Measurements from ENCODE around the gene WNT1. TPM values are rescaled to one million over a fixed set of nuclear protein-coding genes. Genes with fewer than 3 reads are reported as not detected.

The WNT1 gene
- total and polyA plus RNA-seq, 2 donors (not counting 3 experiments of a cell fraction or from before 2014, with no cell fraction given) = not detected

DNA sequence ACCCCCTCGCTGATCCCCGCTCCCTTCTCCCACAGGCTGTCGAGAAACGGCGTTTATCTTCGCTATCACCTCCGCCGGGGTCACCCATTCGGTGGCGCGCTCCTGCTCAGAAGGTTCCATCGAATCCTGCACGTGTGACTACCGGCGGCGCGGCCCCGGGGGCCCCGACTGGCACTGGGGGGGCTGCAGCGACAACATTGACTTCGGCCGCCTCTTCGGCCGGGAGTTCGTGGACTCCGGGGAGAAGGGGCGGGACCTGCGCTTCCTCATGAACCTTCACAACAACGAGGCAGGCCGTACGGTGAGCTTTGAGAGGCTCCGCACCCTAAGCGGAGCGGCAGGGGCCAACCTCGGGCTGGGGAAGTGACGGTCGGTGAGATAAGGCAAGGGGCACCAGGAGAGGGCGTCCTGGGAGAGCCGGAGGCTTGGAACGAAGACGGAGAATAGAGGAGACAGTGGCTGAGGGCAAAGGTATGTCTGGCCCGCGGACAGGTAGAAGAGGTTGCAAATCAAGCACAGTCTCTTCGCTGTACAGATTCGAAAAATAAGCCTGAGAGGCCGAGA, 2.3 kb downstream of the WNT1 start:
- POLR2A ChIA-PET = no interaction called here
- dilution Hi-C loops (cut with MboI; ENCODE audit: extremely low pct_ligation_motif_present, low sequenced_read_pairs) (no loop called here), intact Hi-C loops (cut with micrococcal nuclease) (no loop called here)
- CTCF ChIA-PET = interaction anchor here (1.4 to 11.2 kb wide), 6 partner anchors 8 to 128 kb away, joined by 5 to 175 read pairs (median 33); partner anchors contain the start of genes ARF3 and DDN
- no peaks in the 10 kb centered on the region for H3K9me3 ChIP-seq (replicated peaks; ENCODE audit: control insufficient read depth, insufficient read depth, low read length)
- no peak overlapping the region for H3K4me2 ChIP-seq (ENCODE audit: insufficient read depth, low read length)
- H3K79me2 ChIP-seq (ENCODE audit: control insufficient read depth, insufficient read depth, low read length) = no peaks in the 10 kb centered on the region
- FAIRE-seq (no peak), DNase-seq (ENCODE audit: low read depth, low spot score) (no peak)
- peaks cover 74 to 78% of the 10 kb centered on the region in 2 experiments for H3K27me3 ChIP-seq (ENCODE audit: control insufficient read depth in 2 of 2, insufficient read depth in 2 of 2, low read length in 2 of 2)
- H4K20me1 ChIP-seq (replicated peaks; ENCODE audit: control insufficient read depth, extremely low read depth, insufficient read depth, low read length) = no peaks in the 10 kb centered on the region
- H3K36me3 ChIP-seq (ENCODE audit: control insufficient read depth in 2 of 2, extremely low read depth in 1 of 2, insufficient read depth in 2 of 2, low read length in 2 of 2) = no peaks in the 10 kb centered on the region
- no peak overlapping the region for H3K9ac ChIP-seq (replicated peaks; ENCODE audit: extremely low read depth, insufficient read depth, low read length)
- no TSS peak for BruUV-seq (replicated peaks)
- peaks cover 13% of the 10 kb centered on the region for H3K4me1 ChIP-seq (ENCODE audit: control insufficient read depth, extremely low read depth, insufficient read depth, low read length)
- TF ChIP-seq, protein P1, sequence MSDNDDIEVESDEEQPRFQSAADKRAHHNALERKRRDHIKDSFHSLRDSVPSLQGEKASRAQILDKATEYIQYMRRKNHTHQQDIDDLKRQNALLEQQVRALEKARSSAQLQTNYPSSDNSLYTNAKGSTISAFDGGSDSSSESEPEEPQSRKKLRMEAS (IDR thresholded peaks at IDR 0.05; ENCODE audit: insufficient read depth, insufficient read length) = no peak
- TF ChIP-seq FOS (IDR thresholded peaks at IDR 0.05; ENCODE audit: borderline replicate concordance, insufficient read depth, low read length) (no peak), POLR2AphosphoS5 (IDR thresholded peaks at IDR 0.05; ENCODE audit: insufficient read depth, low read depth, low read length) (no peak), EZH2 (IDR thresholded peaks at IDR 0.05; ENCODE audit: borderline replicate concordance, low read depth, low read length, severe bottlenecking) (peak; percentile 78)
- H3K27ac ChIP-seq (ENCODE audit: insufficient read depth, low read depth, low read length) = no peak overlapping the region
- no peaks in the 10 kb centered on the region for H3K9me1 ChIP-seq (replicated peaks; ENCODE audit: control insufficient read depth, extremely low read depth, insufficient read depth, low read length)
- H3K4me3 ChIP-seq (replicated peaks in 1 of 3; ENCODE audit: insufficient read depth in 1 of 3, low read depth in 1 of 3, low read length in 3 of 3) = no peak overlapping the region
- H2AFZ ChIP-seq (ENCODE audit: low read depth, low read length) = no peak overlapping the region

DNA sequence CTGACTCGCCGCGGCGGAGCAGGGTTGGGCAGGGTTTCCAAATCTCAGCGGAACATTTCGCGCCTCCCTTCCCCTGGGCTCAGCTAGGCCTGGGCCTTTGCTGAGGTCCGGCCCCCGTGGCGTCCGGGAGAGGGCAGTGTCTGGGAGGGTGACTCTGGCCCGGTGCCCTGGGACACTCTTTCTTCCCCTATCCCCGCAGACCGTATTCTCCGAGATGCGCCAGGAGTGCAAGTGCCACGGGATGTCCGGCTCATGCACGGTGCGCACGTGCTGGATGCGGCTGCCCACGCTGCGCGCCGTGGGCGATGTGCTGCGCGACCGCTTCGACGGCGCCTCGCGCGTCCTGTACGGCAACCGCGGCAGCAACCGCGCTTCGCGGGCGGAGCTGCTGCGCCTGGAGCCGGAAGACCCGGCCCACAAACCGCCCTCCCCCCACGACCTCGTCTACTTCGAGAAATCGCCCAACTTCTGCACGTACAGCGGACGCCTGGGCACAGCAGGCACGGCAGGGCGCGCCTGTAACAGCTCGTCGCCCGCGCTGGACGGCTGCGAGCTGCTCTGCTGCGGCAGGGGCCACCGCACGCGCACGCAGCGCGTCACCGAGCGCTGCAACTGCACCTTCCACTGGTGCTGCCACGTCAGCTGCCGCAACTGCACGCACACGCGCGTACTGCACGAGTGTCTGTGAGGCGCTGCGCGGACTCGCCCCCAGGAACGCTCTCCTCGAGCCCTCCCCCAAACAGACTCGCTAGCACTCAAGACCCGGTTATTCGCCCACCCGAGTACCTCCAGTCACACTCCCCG, 3.0 kb downstream of the WNT1 start:
- H2AFZ ChIP-seq (ENCODE audit: low read depth, low read length) = peak overlapping the region; percentile 47
- BruUV-seq (replicated peaks) = no TSS peak
- H3K4me2 ChIP-seq (ENCODE audit: insufficient read depth, low read length) = no peak overlapping the region
- POLR2A ChIA-PET = no interaction called here
- intact Hi-C loops (cut with micrococcal nuclease) (no loop called here), dilution Hi-C loops (cut with MboI; ENCODE audit: extremely low pct_ligation_motif_present, low sequenced_read_pairs) (no loop called here)
- H4K20me1 ChIP-seq (replicated peaks; ENCODE audit: control insufficient read depth, extremely low read depth, insufficient read depth, low read length) = no peaks in the 10 kb centered on the region
- H3K9me1 ChIP-seq (replicated peaks; ENCODE audit: control insufficient read depth, extremely low read depth, insufficient read depth, low read length) = no peaks in the 10 kb centered on the region
- CTCF ChIA-PET = interaction anchor here (0.6 to 11.2 kb wide), 7 partner anchors 7 to 128 kb away, joined by 3 to 175 read pairs (median 8); partner anchors contain the start of genes DDN and FKBP11
- TF ChIP-seq GATA2 (IDR thresholded peaks at IDR 0.05; ENCODE audit: insufficient read depth, insufficient read length, low read depth, low read length) (no peak), JUN (IDR thresholded peaks at IDR 0.05; ENCODE audit: borderline replicate concordance, insufficient read depth, insufficient read length, low read depth) (no peak), MYC (IDR thresholded peaks at IDR 0.05; ENCODE audit: low read depth, low read length) (no peak), POLR2AphosphoS5 (IDR thresholded peaks at IDR 0.05; ENCODE audit: insufficient read depth, low read depth, low read length) (no peak), EZH2 (IDR thresholded peaks at IDR 0.05; ENCODE audit: borderline replicate concordance, low read depth, low read length, severe bottlenecking) (peak; percentile 13), FOS (IDR thresholded peaks at IDR 0.05; ENCODE audit: borderline replicate concordance, insufficient read depth, low read length) (no peak)
- TF ChIP-seq, protein P1 (IDR thresholded peaks at IDR 0.05; ENCODE audit: insufficient read depth, insufficient read length) = no peak
- TF ChIP-seq, protein P2, sequence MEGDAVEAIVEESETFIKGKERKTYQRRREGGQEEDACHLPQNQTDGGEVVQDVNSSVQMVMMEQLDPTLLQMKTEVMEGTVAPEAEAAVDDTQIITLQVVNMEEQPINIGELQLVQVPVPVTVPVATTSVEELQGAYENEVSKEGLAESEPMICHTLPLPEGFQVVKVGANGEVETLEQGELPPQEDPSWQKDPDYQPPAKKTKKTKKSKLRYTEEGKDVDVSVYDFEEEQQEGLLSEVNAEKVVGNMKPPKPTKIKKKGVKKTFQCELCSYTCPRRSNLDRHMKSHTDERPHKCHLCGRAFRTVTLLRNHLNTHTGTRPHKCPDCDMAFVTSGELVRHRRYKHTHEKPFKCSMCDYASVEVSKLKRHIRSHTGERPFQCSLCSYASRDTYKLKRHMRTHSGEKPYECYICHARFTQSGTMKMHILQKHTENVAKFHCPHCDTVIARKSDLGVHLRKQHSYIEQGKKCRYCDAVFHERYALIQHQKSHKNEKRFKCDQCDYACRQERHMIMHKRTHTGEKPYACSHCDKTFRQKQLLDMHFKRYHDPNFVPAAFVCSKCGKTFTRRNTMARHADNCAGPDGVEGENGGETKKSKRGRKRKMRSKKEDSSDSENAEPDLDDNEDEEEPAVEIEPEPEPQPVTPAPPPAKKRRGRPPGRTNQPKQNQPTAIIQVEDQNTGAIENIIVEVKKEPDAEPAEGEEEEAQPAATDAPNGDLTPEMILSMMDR (IDR thresholded peaks at IDR 0.05; ENCODE audit: extremely low read depth in 1 of 2, insufficient read depth in 1 of 2, low read depth in 1 of 2, low read length in 2 of 2) = peak; percentile 4 to 26
- H3K79me2 ChIP-seq (ENCODE audit: control insufficient read depth, insufficient read depth, low read length) = no peaks in the 10 kb centered on the region
- H3K4me1 ChIP-seq (ENCODE audit: control insufficient read depth, extremely low read depth, insufficient read depth, low read length) = peaks cover 13% of the 10 kb centered on the region
- no peak overlapping the region for H3K27ac ChIP-seq (ENCODE audit: insufficient read depth, low read depth, low read length)
- H3K27me3 ChIP-seq (ENCODE audit: control insufficient read depth in 2 of 2, insufficient read depth in 2 of 2, low read length in 2 of 2) = peaks cover 78 to 85% of the 10 kb centered on the region in 2 experiments
- peak; percentile 59 for FAIRE-seq
- H3K9ac ChIP-seq (replicated peaks; ENCODE audit: extremely low read depth, insufficient read depth, low read length) = no peak overlapping the region
- no peak for DNase-seq (ENCODE audit: low read depth, low spot score)
- H3K4me3 ChIP-seq (replicated peaks in 1 of 3; ENCODE audit: insufficient read depth in 1 of 3, low read depth in 1 of 3, low read length in 3 of 3) = no peak overlapping the region
- H3K9me3 ChIP-seq (replicated peaks; ENCODE audit: control insufficient read depth, insufficient read depth, low read length) = no peaks in the 10 kb centered on the region
- H3K36me3 ChIP-seq (ENCODE audit: control insufficient read depth in 2 of 2, extremely low read depth in 1 of 2, insufficient read depth in 2 of 2, low read length in 2 of 2) = no peaks in the 10 kb centered on the region

Measured in endothelial cell of umbilical vein (primary cell).